SH-SY5Y (cell line): ENCODE data around the gene LHFPL5.

Experiments used
- GATA2 ChIP-seq: IDR thresholded peaks from 2 replicates; pipeline ENCODE4 v1.6.1; 2011; ENCODE audit warnings: mild to moderate bottlenecking, low read depth, low read length
- GATA3 ChIP-seq: IDR thresholded peaks from 2 replicates; pipeline ENCODE4 v1.6.1; 2011; ENCODE audit warnings: low read depth, mild to moderate bottlenecking, low read length, moderate library complexity

- TF ChIP-seq GATA2 (no peak), GATA3 (no peak)
Measured at GRCh38 chr6:35780719-35781118, 24.4 kb upstream of the LHFPL5 start, which contains the start of gene CLPSL1.
